Measurements from ENCODE around the gene EOMES. TPM values are rescaled to one million over a fixed set of nuclear protein-coding genes. Genes with fewer than 3 reads are reported as not detected.
A peak's percentile ranks its signal among the peaks of the same experiment; 100 is the strongest.

The EOMES gene
- total and polyA plus RNA-seq, 2 of the 8 experiments (the other 6 are each of a cell fraction or from before 2014, with no cell fraction given): 0.09 to 0.47 TPM

- Histone ChIP-seq H4K8ac (ENCODE audit: extremely low read depth, insufficient read depth, low read length) (no peak overlapping the region), H3K4me2 (ENCODE audit: insufficient read depth in 1 of 2, low read depth in 2 of 2, low read length in 2 of 2) (no peak overlapping the region), H2BK20ac (ENCODE audit: low read length) (no peak overlapping the region), H2BK5ac (ENCODE audit: low read depth, low read length) (no peak overlapping the region), H2BK12ac (ENCODE audit: low read depth, low read length) (no peak overlapping the region), H2AK5ac (ENCODE audit: low read depth, low read length) (no peak overlapping the region), H3K9ac (replicated peaks in 1 of 4; ENCODE audit: extremely low read depth in 1 of 4, low read depth in 3 of 4, low read length in 3 of 4) (no peak overlapping the region), H2BK120ac (replicated peaks; ENCODE audit: low read depth, low read length) (no peak overlapping the region), H3K4me1 (replicated peaks in 1 of 4; ENCODE audit: control insufficient read depth in 3 of 4, insufficient read depth in 4 of 4, low read length in 3 of 4) (peaks cover 12 to 40% (median 22%) of the 10 kb centered on the region in 4 experiments), H4K20me1 (replicated peaks in 1 of 2; ENCODE audit: control insufficient read depth in 1 of 2, insufficient read depth in 2 of 2, low read length in 2 of 2) (peaks cover 11 to 22% of the 10 kb centered on the region in 2 experiments), H2AFZ (ENCODE audit: low read length) (no peak overlapping the region), H3K79me2 (ENCODE audit: control insufficient read depth in 1 of 2, insufficient read depth in 2 of 2, low read length in 2 of 2) (no peaks in the 10 kb centered on the region), H3K18ac (ENCODE audit: extremely low read depth, low read length) (no peak overlapping the region), H3K4me3 (ENCODE audit: extremely low read depth in 1 of 4, insufficient read depth in 2 of 4, low read depth in 3 of 4, low read length in 4 of 4) (no peak overlapping the region), H3K27ac (ENCODE audit: low read depth, low read length) (no peak overlapping the region), H3K23ac (ENCODE audit: insufficient read length) (no peak overlapping the region), H3K36me3 (ENCODE audit: control insufficient read depth in 2 of 4, insufficient read depth in 4 of 4, low read length in 3 of 4) (no peaks in the 10 kb centered on the region), H3K14ac (ENCODE audit: insufficient read length) (no peak overlapping the region), H4K5ac (ENCODE audit: insufficient read length, low read depth, low read length) (no peak overlapping the region), H3K27me3 (replicated peaks in 1 of 4; ENCODE audit: control insufficient read depth in 3 of 4, extremely low read depth in 1 of 4, insufficient read depth in 3 of 4, low read length in 3 of 4) (peaks cover 76 to 100% (median 92%) of the 10 kb centered on the region in 4 experiments), H4K91ac (replicated peaks; ENCODE audit: insufficient read length, low read length) (no peak overlapping the region), H3K9me3 (ENCODE audit: insufficient read depth in 2 of 2, low read depth in 1 of 2, low read length in 1 of 2) (no peaks in the 10 kb centered on the region), H2BK15ac (ENCODE audit: low read length) (no peak overlapping the region), H3K4ac (replicated peaks; ENCODE audit: insufficient read length, low read depth, low read length) (no peak overlapping the region), H3K56ac (replicated peaks; ENCODE audit: insufficient read length, low read depth, low read length) (no peak overlapping the region), H3K23me2 (ENCODE audit: low read depth, low read length) (peaks cover 14% of the 10 kb centered on the region), H3K79me1 (ENCODE audit: low read depth, low read length) (no peaks in the 10 kb centered on the region)
- ChIA-PET CTCF (ENCODE audit: partially characterized antibody) (interaction anchor here (0.6 to 2.3 kb wide), 5 partner anchors 10 to 1172 kb away, joined by 3 to 11 read pairs (median 3); no protein-coding TSS in a partner anchor), POLR2A (ENCODE audit: partially characterized antibody) (no interaction called here)
- FAIRE-seq: no peak
- no peak for TF ChIP-seq ATF2 (IDR thresholded peaks at IDR 0.05; ENCODE audit: low read length)
- TF ChIP-seq CBX8 (IDR thresholded peaks at IDR 0.05; ENCODE audit: borderline replicate concordance, low read depth, low read length): 0 out of 2 replicates have a peak, but pooled peaks have one; percentile 31
- TF ChIP-seq KDM4A (IDR thresholded peaks at IDR 0.05; ENCODE audit: low read depth, low read length, severe bottlenecking): no peak
- TF ChIP-seq CHD2 (IDR thresholded peaks at IDR 0.05; ENCODE audit: low read length): no peak
- WGBS, 2 experiments (ENCODE audit: extremely low coverage in 1 of 2, insufficient coverage in 1 of 2, insufficient read length in 1 of 2, insufficient replicate concordance in 2 of 2, low coverage in 1 of 2, low lambda C conversion rate in 2 of 2, missing lambda C conversion rate in 1 of 2): 13% methylated on average over 5 of the region's 5 CpGs; no CpG with 5 or more reads in 1 of the 2 experiments
- no peak for DNase-seq (ENCODE audit: low read depth in 1 of 2, low spot score in 2 of 2)
Measured at GRCh38 chr3:27718459-27718858, 3.7 kb downstream of the EOMES start.

All from H1 (cell line).